ENCODE data around the gene ADORA2A.

ADORA2A gene

GRCh38 chr22:24418786-24419474, 8.5 kb upstream of the ADORA2A start:
- no peak for DNase-seq (ENCODE audit: low read depth)

GRCh38 chr22:24419475-24419850, 7.9 kb upstream of the ADORA2A start:
- no peak for DNase-seq (ENCODE audit: low read depth)

GRCh38 chr22:24420072-24420976, 7.1 kb upstream of the ADORA2A start:
- DNase-seq (ENCODE audit: low read depth), result no peak

- no peak for DNase-seq (ENCODE audit: low read depth)
Observed at GRCh38 chr22:24420977-24421343, 6.4 kb upstream of the ADORA2A start.

- no peak for DNase-seq (ENCODE audit: low read depth)
Observed at GRCh38 chr22:24421428-24421931, 5.9 kb upstream of the ADORA2A start.

GRCh38 chr22:24422102-24422665, 5.2 kb upstream of the ADORA2A start:
- DNase-seq (ENCODE audit: low read depth), result no peak

- DNase-seq (ENCODE audit: low read depth), result peak; percentile 56
Observed at GRCh38 chr22:24423519-24424000, 3.8 kb upstream of the ADORA2A start.

GRCh38 chr22:24424001-24424900, 3.1 kb upstream of the ADORA2A start:
- DNase-seq (ENCODE audit: low read depth), result no peak

GRCh38 chr22:24424901-24425775, 2.3 kb upstream of the ADORA2A start:
- DNase-seq (ENCODE audit: low read depth), result no peak

- DNase-seq (ENCODE audit: low read depth), result no peak
Observed at GRCh38 chr22:24426436-24426835, 963 bp upstream of the ADORA2A start.

- DNase-seq (ENCODE audit: low read depth), result no peak
Observed at GRCh38 chr22:24426851-24427499, 424 bp upstream of the ADORA2A start.

GRCh38 chr22:24428751-24429410, 1.5 kb downstream of the ADORA2A start:
- DNase-seq (ENCODE audit: low read depth), result no peak

GRCh38 chr22:24429411-24430365, 2.3 kb downstream of the ADORA2A start:
- DNase-seq (ENCODE audit: low read depth), result no peak

- no peak for DNase-seq (ENCODE audit: low read depth)
Observed at GRCh38 chr22:24430431-24431308, 3.3 kb downstream of the ADORA2A start.

- no peak for DNase-seq (ENCODE audit: low read depth)
Observed at GRCh38 chr22:24431309-24432034, 4.1 kb downstream of the ADORA2A start.

GRCh38 chr22:24432059-24432853, 4.9 kb downstream of the ADORA2A start:
- DNase-seq (ENCODE audit: low read depth), result no peak
